ENCODE results near the gene PLXNA4.

Gene PLXNA4

GRCh38 chr7:132578050-132578370 lies 1.7 kb upstream of the PLXNA4 start:
- TF ChIP-seq POLR2A (IDR thresholded peaks at IDR 0.05; ENCODE audit: low read length) (no peak), GATA1 (IDR thresholded peaks at IDR 0.05; ENCODE audit: low read depth, low read length) (no peak)
- DNase-seq: no peak

GRCh38 chr7:132577206-132578049 lies 1.2 kb upstream of the PLXNA4 start:
- DNase-seq: no peak
- TF ChIP-seq GATA1 (IDR thresholded peaks at IDR 0.05; ENCODE audit: low read depth, low read length) (no peak), POLR2A (IDR thresholded peaks at IDR 0.05; ENCODE audit: low read length) (no peak)

DNA sequence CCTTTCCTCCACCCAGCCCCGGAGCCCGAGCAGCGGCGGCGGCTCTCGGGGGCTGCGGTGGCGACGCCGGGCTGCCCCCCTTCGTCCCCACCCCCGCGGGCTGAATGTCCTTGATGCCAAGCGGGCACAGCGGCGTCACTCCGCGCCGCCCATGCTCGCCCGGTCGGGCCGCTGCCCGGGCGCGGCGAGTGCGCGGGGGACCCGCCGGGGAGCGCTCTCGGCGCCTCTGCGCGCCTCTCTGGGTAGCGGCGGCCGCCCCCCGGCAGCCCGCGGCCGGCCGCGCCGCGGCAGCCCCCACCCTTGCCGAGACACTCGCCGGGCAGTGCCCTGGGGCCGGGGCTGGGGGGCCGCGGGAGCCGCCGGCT lies 433 bp upstream of the PLXNA4 start:
- TF ChIP-seq POLR2A (IDR thresholded peaks at IDR 0.05; ENCODE audit: low read length): no peak
- DNase-seq: no peak

GRCh38 chr7:132575419-132575981 lies 770 bp downstream of the PLXNA4 start:
- TF ChIP-seq POLR2A (IDR thresholded peaks at IDR 0.05; ENCODE audit: low read length) (no peak), GATA1 (IDR thresholded peaks at IDR 0.05; ENCODE audit: low read depth, low read length) (no peak)
- no peak for DNase-seq

GRCh38 chr7:132574223-132574622 lies 2.0 kb downstream of the PLXNA4 start:
- TF ChIP-seq POLR2A (IDR thresholded peaks at IDR 0.05; ENCODE audit: low read length) (no peak), GATA1 (IDR thresholded peaks at IDR 0.05; ENCODE audit: low read depth, low read length) (no peak)
- DNase-seq: no peak

DNA sequence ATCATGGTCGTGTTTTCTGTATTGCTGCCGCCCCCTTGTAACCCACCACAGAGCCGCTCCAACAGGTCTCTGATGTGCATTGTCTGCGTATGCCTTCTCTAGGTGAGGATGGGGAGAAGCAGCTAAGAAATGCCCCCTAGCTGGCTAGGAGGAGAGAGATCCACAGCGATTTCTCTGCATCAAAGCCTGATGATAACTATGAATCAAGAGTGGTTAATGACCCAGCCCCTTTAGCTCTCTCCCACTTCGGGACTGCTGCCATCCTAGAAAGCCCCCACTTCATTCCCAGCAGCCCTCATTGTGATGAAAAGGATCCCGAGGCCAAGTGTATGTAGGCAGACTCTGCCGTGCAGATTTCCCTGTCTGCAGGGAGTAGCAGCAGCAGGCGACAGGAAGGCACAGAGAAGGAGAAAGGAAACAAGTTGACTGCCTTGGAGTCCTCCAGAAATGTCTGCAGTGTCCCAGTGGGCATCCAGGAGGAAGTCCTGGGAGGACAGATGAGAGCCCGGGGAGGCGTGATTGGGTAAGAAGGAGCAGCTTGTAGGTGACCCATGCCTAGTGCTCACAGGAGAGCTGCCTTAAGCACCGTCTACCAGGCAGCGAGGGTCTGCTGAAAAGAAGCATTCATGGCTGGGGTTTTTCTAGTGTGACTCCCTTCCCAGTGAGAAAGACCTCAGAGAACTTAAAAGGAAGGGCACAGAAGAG lies 2.9 kb downstream of the PLXNA4 start:
- TF ChIP-seq GATA1 (IDR thresholded peaks at IDR 0.05; ENCODE audit: low read depth, low read length) (no peak), POLR2A (IDR thresholded peaks at IDR 0.05; ENCODE audit: low read length) (no peak)
- no peak for DNase-seq

DNA sequence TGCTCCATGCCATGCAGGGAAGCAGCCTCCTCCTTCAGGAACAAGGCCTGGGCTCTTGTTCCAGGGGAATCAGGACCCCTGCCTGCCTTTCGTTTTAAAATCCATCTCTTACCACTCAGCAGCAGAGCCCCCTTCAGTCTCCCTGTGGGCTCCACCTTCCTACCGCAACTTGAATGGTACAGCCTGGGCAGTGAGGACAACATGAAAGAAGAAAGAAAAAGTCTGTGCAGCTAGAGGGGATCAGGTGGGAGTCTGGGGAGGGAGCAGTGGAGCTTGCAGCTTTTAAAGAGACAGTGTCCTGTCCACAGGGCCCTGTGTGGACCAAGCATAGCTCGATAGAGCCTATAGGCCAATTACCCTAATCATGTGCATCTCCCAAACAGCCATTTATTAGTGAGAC lies 3.7 kb downstream of the PLXNA4 start:
- no peak for DNase-seq
- TF ChIP-seq GATA1 (IDR thresholded peaks at IDR 0.05; ENCODE audit: low read depth, low read length) (no peak), POLR2A (IDR thresholded peaks at IDR 0.05; ENCODE audit: low read length) (no peak)

GRCh38 chr7:132571970-132572369 lies 4.3 kb downstream of the PLXNA4 start:
- DNase-seq: no peak
- TF ChIP-seq GATA1 (IDR thresholded peaks at IDR 0.05; ENCODE audit: low read depth, low read length): no peak
- TF ChIP-seq POLR2A (IDR thresholded peaks at IDR 0.05; ENCODE audit: low read length): no peak

GRCh38 chr7:132569884-132570614 lies 6.2 kb downstream of the PLXNA4 start:
- TF ChIP-seq GATA1 (IDR thresholded peaks at IDR 0.05; ENCODE audit: low read depth, low read length) (no peak), POLR2A (IDR thresholded peaks at IDR 0.05; ENCODE audit: low read length) (no peak)
- no peak for DNase-seq

DNA sequence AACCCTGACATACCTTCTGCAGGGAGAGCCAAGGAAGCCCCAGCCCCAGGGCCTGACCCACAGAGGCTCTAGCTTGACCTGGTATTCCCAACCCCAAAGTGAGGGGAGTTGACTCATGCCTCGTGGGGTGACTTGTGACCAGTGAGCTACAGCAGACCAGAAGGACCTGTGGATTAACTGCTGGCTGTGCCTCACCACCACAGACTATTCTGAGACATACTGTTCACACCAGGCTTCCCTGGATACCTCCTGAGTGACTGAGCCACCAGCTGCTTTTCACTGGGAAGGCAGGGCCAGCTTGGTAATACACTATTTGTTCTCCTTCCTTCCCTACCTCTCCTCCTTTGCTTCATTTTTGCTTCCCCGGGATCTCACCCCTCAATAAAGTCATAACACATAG lies 7.3 kb downstream of the PLXNA4 start:
- TF ChIP-seq POLR2A (IDR thresholded peaks at IDR 0.05; ENCODE audit: low read length) (no peak), GATA1 (IDR thresholded peaks at IDR 0.05; ENCODE audit: low read depth, low read length) (no peak)
- DNase-seq: no peak

DNA sequence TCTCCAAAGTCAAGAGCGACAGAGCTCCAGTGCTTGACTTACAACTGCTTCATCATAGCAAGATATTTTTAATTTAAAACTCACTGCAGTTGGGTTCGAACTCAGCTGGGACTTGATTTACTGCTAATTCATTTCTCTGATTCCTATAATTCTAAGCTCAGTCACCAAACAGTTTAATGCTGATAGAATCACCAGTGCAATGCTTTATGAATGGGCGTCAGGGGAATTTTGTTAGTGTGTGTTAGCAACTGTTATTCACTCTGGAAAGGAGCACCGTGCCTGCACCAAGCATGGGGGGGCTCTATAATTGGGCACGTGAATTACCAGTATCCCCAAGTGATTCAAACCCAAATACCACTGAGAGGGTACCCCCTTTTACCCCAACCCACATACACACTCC lies 10.4 kb downstream of the PLXNA4 start:
- no peak for DNase-seq
- TF ChIP-seq POLR2A (IDR thresholded peaks at IDR 0.05; ENCODE audit: low read length) (no peak), GATA1 (IDR thresholded peaks at IDR 0.05; ENCODE audit: low read depth, low read length) (no peak)

GRCh38 chr7:132565441-132565840 lies 10.8 kb downstream of the PLXNA4 start:
- TF ChIP-seq POLR2A (IDR thresholded peaks at IDR 0.05; ENCODE audit: low read length): no peak
- no peak for TF ChIP-seq GATA1 (IDR thresholded peaks at IDR 0.05; ENCODE audit: low read depth, low read length)
- no peak for DNase-seq

DNA sequence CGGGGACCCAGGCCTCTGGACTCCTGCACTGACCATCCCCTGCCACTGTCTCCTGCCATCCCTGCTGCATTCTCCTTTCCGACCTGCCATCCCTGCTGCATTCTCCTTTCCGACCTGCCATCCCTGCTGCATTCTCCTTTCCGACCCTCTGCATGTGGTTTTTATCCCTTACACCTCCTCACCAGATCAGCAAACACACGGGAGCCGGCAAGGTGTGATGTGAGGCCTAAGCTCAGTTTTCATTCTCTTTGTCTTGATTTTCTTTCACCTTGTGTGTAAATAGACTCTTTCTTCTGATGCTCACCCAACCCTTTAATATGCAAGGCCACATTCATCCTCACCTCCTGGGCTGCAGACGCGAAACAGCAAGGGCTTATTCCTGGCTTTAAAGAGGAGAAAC lies 11.4 kb downstream of the PLXNA4 start:
- no peak for TF ChIP-seq POLR2A (IDR thresholded peaks at IDR 0.05; ENCODE audit: low read length)
- no peak for TF ChIP-seq GATA1 (IDR thresholded peaks at IDR 0.05; ENCODE audit: low read depth, low read length)
- DNase-seq: no peak

- TF ChIP-seq POLR2A (IDR thresholded peaks at IDR 0.05; ENCODE audit: low read length) (no peak), GATA1 (IDR thresholded peaks at IDR 0.05; ENCODE audit: low read depth, low read length) (no peak)
- no peak for DNase-seq
These were observed 12.2 kb downstream of the PLXNA4 start for GRCh38 chr7:132564090-132564489.

Data from erythroblast (primary cell).